SK-N-SH treated with all-trans-retinoic acid at 6 μM for 48 hours (cell line): ENCODE results near the gene FAM47E.
A peak's percentile ranks its signal among the peaks of the same experiment; 100 is the strongest.

Experiments used
- ATAC-seq: fragments of 200-7000 bp; cut with Tn5 transposase; 3 replicates; pipeline ENCODE4 v1.9.1; 2020; ENCODE audit warnings: mild to moderate bottlenecking, moderate library complexity
- ARNTL ChIP-seq: fragments of 450-650 bp; formaldehyde crosslinking; IDR thresholded peaks from 2 replicates; pipeline ENCODE4 v1.5.0; 2020; ENCODE audit warnings: low read depth, mild to moderate bottlenecking, moderate library complexity, borderline replicate concordance
- BACH2 ChIP-seq: fragments of 250-450 bp; sonication (Bioruptor Pico); IDR thresholded peaks from 2 replicates; pipeline ENCODE4 v1.9.0; 2021; ENCODE audit warnings: mild to moderate bottlenecking, borderline replicate concordance
- CREB5 ChIP-seq: fragments of 250-450 bp; sonication (Bioruptor Pico); IDR thresholded peaks from 2 replicates; pipeline ENCODE4 v1.5.1; 2020; ENCODE audit warnings: low read depth, mild to moderate bottlenecking, moderate library complexity
- CSDC2 ChIP-seq: fragments of 250-450 bp; sonication (Bioruptor Pico); IDR thresholded peaks from 2 replicates; pipeline ENCODE4 v1.5.0; 2020; ENCODE audit warnings: mild to moderate bottlenecking, moderate library complexity
- ESRRG ChIP-seq: fragments of 250-450 bp; sonication (Bioruptor Pico); IDR thresholded peaks from 2 replicates; pipeline ENCODE4 v1.6.1; 2021; ENCODE audit warnings: mild to moderate bottlenecking
- GLIS3 ChIP-seq: fragments of 250-450 bp; sonication (Bioruptor Pico); IDR thresholded peaks from 2 replicates; pipeline ENCODE4 v1.5.0; 2020; ENCODE audit warnings: mild to moderate bottlenecking, moderate library complexity
- ISL1 ChIP-seq: fragments of 250-450 bp; sonication (Bioruptor Pico); IDR thresholded peaks from 2 replicates; pipeline ENCODE4 v2.1.2; 2022; ENCODE audit warnings: mild to moderate bottlenecking, moderate library complexity
- OSR1 ChIP-seq: fragments of 250-450 bp; sonication (Bioruptor Pico); IDR thresholded peaks from 2 replicates; pipeline ENCODE4 v1.8.0; 2022; ENCODE audit warnings: moderate library complexity, mild to moderate bottlenecking, inconsistent platforms
- PATZ1 ChIP-seq: fragments of 250-450 bp; sonication (Bioruptor Pico); IDR thresholded peaks from 2 replicates; pipeline ENCODE4 v1.8.0; 2020; ENCODE audit warnings: mild to moderate bottlenecking, moderate library complexity, borderline replicate concordance
- POU6F1 ChIP-seq: fragments of 250-450 bp; sonication (Bioruptor Pico); IDR thresholded peaks from 2 replicates; pipeline ENCODE4 v1.8.0; 2021; ENCODE audit warnings: low read depth, mild to moderate bottlenecking, moderate library complexity, borderline replicate concordance
- PPARA ChIP-seq: fragments of 250-450 bp; sonication (Bioruptor Pico); IDR thresholded peaks from 2 replicates; pipeline ENCODE4 v1.5.0; 2020; ENCODE audit warnings: mild to moderate bottlenecking, borderline replicate concordance
- SNAI2 ChIP-seq: fragments of 250-450 bp; sonication (Bioruptor Pico); IDR thresholded peaks from 2 replicates; pipeline ENCODE4 v1.5.0; 2020; ENCODE audit warnings: mild to moderate bottlenecking, moderate library complexity
- TCF4 ChIP-seq: fragments of 250-450 bp; sonication (Bioruptor Pico); IDR thresholded peaks from 2 replicates; pipeline ENCODE4 v1.8.0; 2021; ENCODE audit warnings: mild to moderate bottlenecking, moderate library complexity, borderline replicate concordance
- TOX ChIP-seq: fragments of 250-450 bp; sonication (Bioruptor Pico); IDR thresholded peaks from 2 replicates; pipeline ENCODE4 v1.8.0; 2021; ENCODE audit warnings: mild to moderate bottlenecking, moderate library complexity, borderline replicate concordance
- TSHZ2 ChIP-seq: fragments of 250-450 bp; sonication (Bioruptor Pico); IDR thresholded peaks from 2 replicates; pipeline ENCODE4 v1.5.0; 2020; ENCODE audit warnings: mild to moderate bottlenecking, moderate library complexity
- ZC3H10 ChIP-seq: fragments of 250-450 bp; sonication (Bioruptor Pico); IDR thresholded peaks from 2 replicates; pipeline ENCODE4 v1.5.1; 2021; ENCODE audit warnings: mild to moderate bottlenecking, moderate library complexity
- ZFP3 ChIP-seq: fragments of 250-450 bp; sonication (Bioruptor Pico); IDR thresholded peaks from 2 replicates; pipeline ENCODE4 v1.5.0; 2020; ENCODE audit warnings: mild to moderate bottlenecking, moderate library complexity
- ZFP30 ChIP-seq: fragments of 450-650 bp; formaldehyde crosslinking; IDR thresholded peaks from 2 replicates; pipeline ENCODE4 v1.5.0; 2022; ENCODE audit warnings: mild to moderate bottlenecking, moderate library complexity
- ZNF565 ChIP-seq: fragments of 450-650 bp; formaldehyde crosslinking; conservative IDR thresholded peaks from 2 replicates; pipeline ENCODE4 v1.5.0; 2020; ENCODE audit warnings: low read depth, mild to moderate bottlenecking, moderate library complexity
- ZNF8 ChIP-seq: fragments of 450-650 bp; formaldehyde crosslinking; IDR thresholded peaks from 2 replicates; pipeline ENCODE4 v1.5.0; 2020; ENCODE audit warnings: mild to moderate bottlenecking, moderate library complexity

Gene FAM47E

GRCh38 chr4:76298227-76298626, 46.7 kb downstream of the FAM47E start:
- TF ChIP-seq BACH2 (CRISPR knock-in tag) (no peak), POU6F1 (CRISPR knock-in tag) (no peak), TCF4 (CRISPR knock-in tag) (no peak), ZC3H10 (no peak), ZNF8 (CRISPR knock-in tag) (no peak), ZFP30 (CRISPR knock-in tag) (no peak), ARNTL (no peak), ESRRG (CRISPR knock-in tag) (no peak), OSR1 (CRISPR knock-in tag) (no peak), SNAI2 (no peak), CREB5 (CRISPR knock-in tag) (no peak), ZNF565 (CRISPR knock-in tag) (no peak), PATZ1 (no peak), ZFP3 (no peak), PPARA (no peak), GLIS3 (CRISPR knock-in tag) (no peak), TOX (CRISPR knock-in tag) (no peak), CSDC2 (CRISPR knock-in tag) (no peak), ISL1 (CRISPR knock-in tag) (no peak)
- no peak for ATAC-seq

- no peak for TF ChIP-seq TSHZ2
- TF ChIP-seq BACH2 (CRISPR knock-in tag): no peak
- no peak for TF ChIP-seq PPARA
- TF ChIP-seq ZNF565 (CRISPR knock-in tag): no peak
- no peak for TF ChIP-seq GLIS3 (CRISPR knock-in tag)
- no peak for TF ChIP-seq OSR1 (CRISPR knock-in tag)
- no peak for TF ChIP-seq ZFP30 (CRISPR knock-in tag)
- no peak for TF ChIP-seq POU6F1 (CRISPR knock-in tag)
- no peak for ATAC-seq
Measured at GRCh38 chr4:76300012-76300411, 48.5 kb downstream of the FAM47E start.

GRCh38 chr4:76301068-76301774, 49.7 kb downstream of the FAM47E start:
- peak; percentile 70 for ATAC-seq
- TF ChIP-seq ZFP3: no peak
- TF ChIP-seq TCF4 (CRISPR knock-in tag): no peak
- no peak for TF ChIP-seq PATZ1
- TF ChIP-seq OSR1 (CRISPR knock-in tag): no peak
